ENCODE measurements around the gene TOP3B.

DNA sequence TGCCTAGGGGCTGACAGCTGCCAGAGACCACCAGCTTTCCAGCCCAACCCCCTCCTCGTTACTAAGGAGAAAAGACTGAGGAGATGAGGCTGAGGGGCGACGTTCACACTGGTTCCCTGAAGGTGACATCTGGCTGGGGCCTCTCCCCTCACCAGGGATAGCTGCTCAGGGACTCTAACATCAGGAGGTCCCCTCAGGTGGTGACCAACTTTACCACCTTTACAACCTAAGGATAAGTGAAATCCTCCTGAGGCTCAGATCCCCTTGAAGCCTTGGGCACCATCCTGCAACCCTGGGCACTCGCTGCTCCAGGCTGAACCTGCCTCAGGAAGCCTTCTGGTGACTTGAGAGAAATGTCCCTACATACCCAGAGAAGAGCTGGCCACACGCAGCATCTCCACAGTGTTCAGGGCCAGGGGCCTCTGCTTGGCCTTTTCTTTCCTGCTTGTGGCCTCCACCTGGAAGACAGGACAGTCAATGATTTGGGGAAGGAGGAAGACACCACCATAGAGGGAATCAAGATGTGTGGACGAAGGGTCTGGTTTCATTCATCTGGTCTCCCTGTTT lies 17.6 kb downstream of the TOP3B start:
- TF ChIP-seq GATA2 (IDR thresholded peaks at IDR 0.05; ENCODE audit: low read depth, low read length) (no peak), GATA3 (IDR thresholded peaks at IDR 0.05; ENCODE audit: low read depth, low read length) (no peak)
